Bronchial epithelial cell (primary cell): Measurements from ENCODE around the gene KCNN3. TPM values are rescaled to one million over a fixed set of nuclear protein-coding genes. Genes with fewer than 3 reads are reported as not detected.

Experiments
- DNase-seq: peaks from one replicate; pipeline ENCODE4 v3.0.0-alpha.2; 2010; ENCODE audit warnings: low read depth
- FAIRE-seq: peaks from 2 replicates; lab custom pipeline; 2011; peaks lifted over from hg19 to GRCh38; lab: Jason Lieb, UNC
- H3K27me3 ChIP-seq: 2 replicates; pipeline ENCODE4 v1.5.1; 2011; ENCODE audit warnings: low read length; ENCODE audit not compliant: control insufficient read depth, insufficient read depth
- H3K36me3 ChIP-seq: 2 replicates; pipeline ENCODE4 v1.5.1; 2011; ENCODE audit warnings: low read length; ENCODE audit not compliant: control insufficient read depth, insufficient read depth
- H3K4me3 ChIP-seq: 2 replicates; pipeline ENCODE4 v1.5.1; 2011; ENCODE audit warnings: mild to moderate bottlenecking, low read depth, low read length, control low read depth
- CTCF ChIP-seq: IDR thresholded peaks from 2 replicates; pipeline ENCODE4 v1.5.1; 2011; ENCODE audit warnings: mild to moderate bottlenecking, moderate library complexity, low read length, control low read depth, inconsistent platforms; ENCODE audit not compliant: insufficient read depth, severe bottlenecking
- total RNA-seq: library from RNA; depleted of rRNA; stranded (reverse); fragments of >200 nt; gene quantifications from 2 replicates; pipeline ENCODE4 v1.2.1, GENCODE V29; 2014

Gene KCNN3
- total RNA-seq, 1 donor from 2014 or later: under 0.01 TPM

- no peak overlapping the region for H3K4me3 ChIP-seq
- FAIRE-seq (no peak), DNase-seq (no peak)
- no peaks in the 10 kb centered on the region for H3K36me3 ChIP-seq
- no peak for TF ChIP-seq CTCF
- peaks cover 23% of the 10 kb centered on the region for H3K27me3 ChIP-seq
These were observed 3.6 kb downstream of the KCNN3 start for GRCh38 chr1:154866257-154867063.

GRCh38 chr1:154865442-154866256 is 4.4 kb downstream of the KCNN3 start:
- no peak for TF ChIP-seq CTCF
- Histone ChIP-seq H3K27me3 (peaks cover 23% of the 10 kb centered on the region), H3K4me3 (no peak overlapping the region), H3K36me3 (no peaks in the 10 kb centered on the region)
- DNase-seq: no peak
- FAIRE-seq: no peak

GRCh38 chr1:154864189-154864975 is 5.7 kb downstream of the KCNN3 start:
- H3K27me3 ChIP-seq: peaks cover 19% of the 10 kb centered on the region

GRCh38 chr1:154863315-154864174 is 6.5 kb downstream of the KCNN3 start:
- H3K27me3 ChIP-seq: peaks cover 12% of the 10 kb centered on the region
- no peak overlapping the region for H3K4me3 ChIP-seq
- TF ChIP-seq CTCF: peak; percentile 58
- FAIRE-seq: no peak
- peak; percentile 27 for DNase-seq
- no peaks in the 10 kb centered on the region for H3K36me3 ChIP-seq

More at GRCh38 chr1:154864189-154864975, 5.7 kb downstream of the KCNN3 start:
- no peak for TF ChIP-seq CTCF
- Histone ChIP-seq H3K4me3 (no peak overlapping the region), H3K36me3 (no peaks in the 10 kb centered on the region)
- no peak for FAIRE-seq
- DNase-seq: no peak

- no peak for FAIRE-seq
These were observed 7.2 kb downstream of the KCNN3 start for GRCh38 chr1:154862907-154863306.

More at GRCh38 chr1:154862907-154863306, 7.2 kb downstream of the KCNN3 start:
- no peak overlapping the region for H3K4me3 ChIP-seq
- H3K36me3 ChIP-seq: no peaks in the 10 kb centered on the region
- peaks cover 9% of the 10 kb centered on the region for H3K27me3 ChIP-seq
- no peak for TF ChIP-seq CTCF
- no peak for DNase-seq
